ENCODE measurements around the gene DTNBP1.

Gene DTNBP1

DNA sequence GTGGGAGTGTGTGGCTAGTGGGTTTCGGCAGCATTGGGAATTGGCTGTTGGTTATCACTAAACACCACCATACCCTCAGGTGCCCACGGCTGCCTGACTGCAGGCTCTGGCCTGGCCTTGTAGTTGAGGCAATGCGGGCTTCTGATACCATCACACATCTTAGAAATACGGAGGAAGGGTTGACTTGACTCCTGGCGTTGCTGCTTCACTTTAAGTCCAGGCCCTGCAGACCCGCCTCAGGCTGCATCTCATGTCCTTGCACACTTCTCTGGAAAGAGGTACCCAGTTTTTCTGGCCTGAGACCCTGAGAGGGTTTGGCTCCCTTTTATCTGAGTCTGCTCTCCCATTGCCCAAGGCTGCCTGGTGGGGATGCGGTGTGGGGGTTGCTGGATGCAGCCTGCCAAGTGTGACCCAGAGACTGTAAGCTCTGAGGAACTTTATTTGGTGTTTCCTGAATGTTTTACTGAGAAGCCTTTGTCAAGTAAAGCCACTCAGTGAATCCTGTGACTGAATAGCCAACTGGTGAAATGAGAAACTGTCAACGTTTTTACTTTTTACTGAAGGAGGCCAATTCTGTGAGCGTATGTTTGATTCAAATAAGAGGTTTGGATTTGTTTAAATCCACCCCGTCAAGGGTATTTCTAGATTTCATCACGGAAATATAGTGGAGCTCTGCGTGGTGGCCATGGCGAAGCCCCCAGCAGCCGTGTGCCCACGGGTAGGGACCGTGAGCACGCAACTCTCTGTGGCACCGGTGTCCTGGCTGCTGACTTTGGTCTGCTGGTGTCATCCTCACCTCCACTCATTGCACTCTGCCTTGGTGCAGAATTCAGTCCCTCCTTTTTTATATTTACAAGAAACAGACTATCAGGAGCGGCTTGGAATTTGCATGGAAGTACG, 160.1 kb downstream of the DTNBP1 start:
- no peaks in the 10 kb centered on the region for H3K27me3 ChIP-seq
- H3K4me1 ChIP-seq (ENCODE audit: control insufficient read depth in 1 of 2, insufficient read depth in 1 of 2, low read depth in 1 of 2, low read length in 1 of 2): peaks cover 0 to under 1% of the 10 kb centered on the region in 2 experiments
- H3K9me3 ChIP-seq: no peaks in the 10 kb centered on the region
- no peak for TF ChIP-seq CTCF (IDR thresholded peaks at IDR 0.05)
- peaks cover 93% of the 10 kb centered on the region for H3K36me3 ChIP-seq
- no peak overlapping the region for H3K4me3 ChIP-seq (ENCODE audit: low read depth in 1 of 2, low read length in 1 of 2)
- no peak overlapping the region for H3K27ac ChIP-seq

DNA sequence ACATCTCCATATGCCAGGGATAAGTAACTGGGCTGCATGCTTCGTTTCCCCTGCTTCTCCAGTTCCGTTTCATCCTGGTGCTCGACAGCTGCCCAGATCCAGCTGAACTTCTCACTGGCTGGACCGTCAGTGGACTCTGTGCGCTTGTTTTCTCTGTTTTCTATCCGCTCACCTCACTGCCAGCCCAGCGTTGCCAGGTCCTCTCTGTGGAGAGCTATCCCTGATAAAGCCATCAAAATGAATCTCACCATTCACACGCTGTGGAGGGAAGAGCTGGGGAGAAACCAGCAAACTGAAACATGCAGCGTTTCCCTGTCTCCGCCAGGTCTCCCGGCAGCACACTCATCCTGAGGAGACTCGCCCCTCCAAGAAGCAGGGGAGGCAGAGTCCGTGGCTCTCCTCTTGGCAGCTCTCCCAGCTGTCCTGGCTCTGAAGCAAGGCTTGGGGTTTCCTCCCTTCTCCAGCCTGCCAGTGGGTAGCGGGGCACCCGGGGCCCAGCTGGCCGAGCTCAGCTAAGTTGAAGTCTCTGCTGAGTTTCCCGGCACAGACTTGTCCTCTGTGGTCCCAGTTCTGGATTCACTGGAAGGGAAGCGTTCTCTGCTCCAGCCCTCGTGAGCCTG, 160.9 kb downstream of the DTNBP1 start:
- no peak for TF ChIP-seq CTCF (IDR thresholded peaks at IDR 0.05)
- H3K27me3 ChIP-seq: no peaks in the 10 kb centered on the region
- H3K36me3 ChIP-seq: peaks cover 91% of the 10 kb centered on the region
- no peak overlapping the region for H3K4me3 ChIP-seq (ENCODE audit: low read depth in 1 of 2, low read length in 1 of 2)
- no peak overlapping the region for H3K27ac ChIP-seq
- no peaks in the 10 kb centered on the region for H3K9me3 ChIP-seq
- no peaks in the 10 kb centered on the region for H3K4me1 ChIP-seq (ENCODE audit: control insufficient read depth in 1 of 2, insufficient read depth in 1 of 2, low read depth in 1 of 2, low read length in 1 of 2)

DNA sequence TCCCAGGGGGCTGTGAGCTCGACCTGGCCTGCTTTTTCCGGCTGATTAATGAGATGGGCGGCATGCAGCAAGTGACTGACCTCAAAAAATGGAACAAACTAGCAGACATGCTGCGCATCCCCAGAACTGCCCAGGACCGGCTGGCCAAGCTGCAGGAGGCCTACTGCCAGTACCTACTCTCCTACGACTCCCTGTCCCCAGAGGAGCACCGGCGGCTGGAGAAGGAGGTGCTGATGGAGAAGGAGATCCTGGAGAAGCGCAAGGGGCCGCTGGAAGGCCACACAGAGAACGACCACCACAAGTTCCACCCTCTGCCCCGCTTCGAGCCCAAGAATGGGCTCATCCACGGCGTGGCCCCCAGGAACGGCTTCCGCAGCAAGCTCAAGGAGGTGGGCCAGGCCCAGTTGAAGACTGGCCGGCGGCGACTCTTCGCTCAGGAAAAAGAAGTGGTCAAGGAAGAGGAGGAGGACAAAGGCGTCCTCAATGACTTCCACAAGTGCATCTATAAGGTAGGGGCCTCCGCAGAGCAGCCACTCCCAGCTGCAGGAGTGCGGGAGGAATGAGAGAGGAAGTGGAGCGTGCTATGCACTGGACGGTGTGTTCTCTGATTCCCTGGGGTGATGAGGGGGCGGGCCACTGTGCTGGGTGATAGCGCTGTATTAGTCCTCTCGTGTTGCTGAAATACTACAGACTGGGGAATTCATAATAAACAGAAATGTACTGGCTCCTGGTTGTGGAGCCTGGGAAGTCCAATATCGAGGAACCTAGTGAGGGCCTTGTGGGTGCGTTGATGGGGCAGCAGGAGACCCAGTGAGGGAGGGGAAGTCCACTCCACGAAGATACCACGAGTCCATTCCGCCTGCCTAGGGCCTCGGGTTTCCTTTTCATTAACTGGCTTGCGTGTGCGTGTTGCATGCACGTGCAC, 161.7 kb downstream of the DTNBP1 start:
- H3K27ac ChIP-seq: no peak overlapping the region
- H3K4me3 ChIP-seq (ENCODE audit: low read depth in 1 of 2, low read length in 1 of 2): no peak overlapping the region
- no peaks in the 10 kb centered on the region for H3K4me1 ChIP-seq (ENCODE audit: control insufficient read depth in 1 of 2, insufficient read depth in 1 of 2, low read depth in 1 of 2, low read length in 1 of 2)
- peaks cover 91% of the 10 kb centered on the region for H3K36me3 ChIP-seq
- no peaks in the 10 kb centered on the region for H3K27me3 ChIP-seq
- H3K9me3 ChIP-seq: no peaks in the 10 kb centered on the region
- TF ChIP-seq CTCF (IDR thresholded peaks at IDR 0.05): no peak

DNA sequence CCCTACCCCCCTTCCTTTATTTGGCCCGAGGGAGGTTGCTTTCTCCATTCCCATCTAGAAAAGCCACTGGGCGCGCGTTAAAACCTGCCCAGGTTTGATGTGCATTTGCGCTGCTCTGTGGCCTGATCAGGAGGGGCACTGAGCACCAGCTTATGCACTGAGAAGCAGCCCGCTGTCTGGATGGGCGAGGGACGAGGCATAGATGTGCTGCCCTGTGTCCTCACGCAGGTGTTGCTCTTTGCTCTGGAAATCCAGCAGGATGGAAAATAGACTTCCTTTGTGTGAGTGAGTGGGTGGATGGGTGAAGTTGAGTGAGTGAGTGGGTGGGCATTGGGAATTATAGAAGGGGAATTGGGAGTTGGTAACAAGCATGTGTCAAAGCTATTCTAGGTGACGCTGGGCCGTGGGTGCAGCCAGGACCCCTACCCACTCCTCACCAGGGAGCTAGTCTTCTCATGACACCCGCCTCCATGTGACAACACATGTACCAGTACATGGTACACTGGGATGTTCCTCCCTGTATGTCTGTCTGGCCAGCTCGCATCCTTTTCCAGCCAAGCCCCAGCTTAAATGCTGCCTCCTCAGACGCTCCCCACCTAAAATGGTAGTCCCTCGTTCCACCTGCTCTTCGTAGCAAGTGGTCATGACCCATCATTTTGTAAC, 162.6 kb downstream of the DTNBP1 start:
- H3K36me3 ChIP-seq: peaks cover 91% of the 10 kb centered on the region

More for the DNA sequence above, 162.6 kb downstream of the DTNBP1 start:
- no peaks in the 10 kb centered on the region for H3K27me3 ChIP-seq
- TF ChIP-seq CTCF (IDR thresholded peaks at IDR 0.05): no peak
- H3K9me3 ChIP-seq: no peaks in the 10 kb centered on the region
- no peak overlapping the region for H3K4me3 ChIP-seq (ENCODE audit: low read depth in 1 of 2, low read length in 1 of 2)
- H3K27ac ChIP-seq: no peak overlapping the region
- H3K4me1 ChIP-seq (ENCODE audit: control insufficient read depth in 1 of 2, insufficient read depth in 1 of 2, low read depth in 1 of 2, low read length in 1 of 2): peaks cover 4 to 5% of the 10 kb centered on the region in 2 experiments
